AG08395 (cell line): ENCODE measurements around the gene ALDH8A1.

Experiments
- DNase-seq: peaks from one replicate; pipeline ENCODE4 v3.0.0; 2012; ENCODE audit warnings: mixed read lengths, low spot score

The ALDH8A1 gene, protein sequence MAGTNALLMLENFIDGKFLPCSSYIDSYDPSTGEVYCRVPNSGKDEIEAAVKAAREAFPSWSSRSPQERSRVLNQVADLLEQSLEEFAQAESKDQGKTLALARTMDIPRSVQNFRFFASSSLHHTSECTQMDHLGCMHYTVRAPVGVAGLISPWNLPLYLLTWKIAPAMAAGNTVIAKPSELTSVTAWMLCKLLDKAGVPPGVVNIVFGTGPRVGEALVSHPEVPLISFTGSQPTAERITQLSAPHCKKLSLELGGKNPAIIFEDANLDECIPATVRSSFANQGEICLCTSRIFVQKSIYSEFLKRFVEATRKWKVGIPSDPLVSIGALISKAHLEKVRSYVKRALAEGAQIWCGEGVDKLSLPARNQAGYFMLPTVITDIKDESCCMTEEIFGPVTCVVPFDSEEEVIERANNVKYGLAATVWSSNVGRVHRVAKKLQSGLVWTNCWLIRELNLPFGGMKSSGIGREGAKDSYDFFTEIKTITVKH

DNA sequence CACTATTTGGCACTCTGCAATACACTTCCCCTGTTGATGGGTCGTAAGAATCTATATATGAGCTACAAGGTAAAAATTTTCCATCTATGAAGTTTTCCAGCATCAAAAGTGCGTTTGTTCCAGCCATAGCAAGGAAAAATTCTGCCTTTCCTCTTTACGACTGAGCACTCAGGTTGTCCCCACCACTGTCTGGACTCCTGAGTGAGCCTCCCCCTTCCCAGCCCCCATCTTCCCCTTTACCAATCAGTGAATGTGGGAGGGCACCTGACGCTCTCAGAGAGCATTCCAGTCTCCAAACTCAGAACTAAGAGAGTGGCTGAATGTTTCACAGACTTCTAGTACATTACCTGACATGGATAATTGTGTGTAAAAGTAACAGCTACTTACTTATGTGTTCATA is at the start of gene ALDH8A1:
TSS of gene ALDH8A1 (minus strand) at position 175 of the 400 bp plus-strand sequence. CDS start at position 127, 48 bp downstream.
- no peak for DNase-seq

DNA sequence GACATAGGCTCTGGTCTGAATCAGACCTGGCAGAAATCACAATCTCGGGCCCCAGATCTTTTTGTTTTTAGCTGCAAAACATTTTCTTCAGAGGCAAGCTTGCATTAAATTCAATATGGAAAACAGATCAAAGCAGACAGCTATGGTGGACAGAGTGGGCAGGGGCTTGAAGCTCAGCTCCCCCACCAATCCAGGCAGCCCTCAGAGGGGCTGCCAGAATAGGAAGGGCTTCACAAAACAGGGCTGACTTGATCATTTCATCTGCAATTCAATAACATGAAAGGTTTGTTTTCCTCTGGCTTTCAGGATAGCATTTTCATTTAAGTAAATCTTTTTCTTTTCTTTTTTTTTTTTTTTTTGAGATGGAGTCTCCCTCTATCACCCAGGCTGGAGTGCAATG is 49.2 kb upstream of the ALDH8A1 start:
- DNase-seq = no peak

DNA sequence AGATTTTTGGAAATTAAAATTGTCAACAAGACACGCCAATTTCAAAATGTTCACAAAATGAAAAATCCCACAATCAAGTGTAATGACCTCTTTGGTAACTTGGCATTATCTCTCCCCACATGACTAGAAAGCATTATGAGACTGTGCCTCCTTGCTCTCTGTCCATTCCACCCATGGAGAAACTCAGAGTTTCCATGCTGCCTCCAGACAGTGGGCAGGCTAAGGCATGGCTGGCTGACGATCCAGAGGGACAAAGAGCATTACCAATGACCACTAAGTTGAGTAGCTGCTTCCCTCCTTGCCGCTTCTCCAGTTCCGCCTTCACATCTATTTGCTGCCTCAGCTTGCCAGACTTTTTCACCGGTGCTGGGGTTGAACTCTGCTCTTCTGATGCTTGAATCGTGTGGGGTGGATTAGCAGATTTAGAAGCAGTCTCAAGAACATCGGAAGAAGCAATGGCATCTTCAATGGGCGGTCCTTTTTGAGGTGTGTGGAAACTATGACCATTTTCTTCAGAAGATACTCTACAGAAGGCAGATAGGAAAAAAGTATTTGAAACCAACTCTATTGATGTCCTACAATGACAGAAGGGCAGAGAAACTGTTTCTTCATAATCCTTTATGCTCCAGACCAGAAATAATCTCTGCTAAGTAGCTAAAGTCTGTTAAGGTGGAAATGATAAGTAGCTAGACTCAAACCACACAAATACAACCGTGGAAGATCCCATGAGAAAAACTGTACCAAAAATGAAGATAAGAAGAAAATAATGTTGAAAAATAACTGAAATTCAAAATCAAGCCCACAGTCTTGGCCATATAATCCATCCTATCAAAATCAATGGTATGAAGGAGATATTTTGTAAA is 47.5 kb upstream of the ALDH8A1 start:
- no peak for DNase-seq

DNA sequence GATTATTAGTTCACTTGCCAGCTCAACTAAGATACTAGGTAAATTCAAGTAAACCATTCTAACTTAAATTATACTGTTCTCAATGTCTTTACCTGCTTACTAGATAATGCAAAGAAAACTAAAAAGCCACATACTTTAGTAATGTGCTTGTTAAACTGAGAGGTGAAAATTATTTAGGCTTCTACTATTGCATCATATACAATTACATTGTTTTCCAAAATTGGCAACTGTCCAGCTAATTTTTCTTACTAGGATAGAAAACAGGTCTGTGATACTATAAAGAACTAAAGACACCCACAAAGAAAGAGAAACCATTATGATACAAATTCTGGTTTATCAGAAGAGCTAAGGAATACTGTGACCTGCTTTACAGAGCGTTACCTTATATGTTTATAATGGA is 45.6 kb upstream of the ALDH8A1 start:
- DNase-seq = no peak

DNA sequence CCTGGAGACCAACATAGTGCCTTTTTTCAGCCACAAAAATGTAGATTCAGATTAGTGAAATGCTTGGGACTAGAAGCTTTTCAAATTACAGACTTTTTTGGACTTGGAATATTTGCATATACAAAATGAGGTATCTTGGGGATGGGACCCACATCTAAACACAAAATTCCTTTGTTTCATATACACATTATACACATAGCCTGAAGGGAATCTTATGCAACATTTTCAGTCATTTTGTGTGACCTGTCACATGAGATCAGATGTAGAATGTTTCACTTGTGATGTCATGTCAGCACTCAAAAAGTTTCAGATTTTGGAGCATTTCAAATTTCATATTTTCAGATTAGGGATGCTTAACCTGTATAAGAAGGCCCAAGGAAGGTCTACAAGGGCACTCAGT is 44.5 kb upstream of the ALDH8A1 start:
- no peak for DNase-seq

DNA sequence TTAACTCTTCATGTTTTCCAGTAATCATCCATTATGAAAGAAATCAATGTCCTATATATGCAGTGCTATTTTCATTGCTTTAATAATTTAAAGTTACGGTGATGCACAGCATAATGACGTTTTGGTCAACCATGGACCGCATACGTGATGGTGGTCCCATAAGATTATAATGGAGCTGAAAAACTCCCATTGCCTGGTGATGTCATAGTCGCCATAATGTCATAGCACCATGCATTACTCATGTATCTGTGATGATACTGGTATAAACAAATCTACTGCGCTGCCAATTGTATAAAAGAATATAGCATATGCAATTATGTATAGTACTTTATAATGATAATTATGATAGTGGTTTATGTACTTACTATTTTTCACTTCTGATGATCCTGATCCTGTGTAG is 42.3 kb upstream of the ALDH8A1 start:
- no peak for DNase-seq

DNA sequence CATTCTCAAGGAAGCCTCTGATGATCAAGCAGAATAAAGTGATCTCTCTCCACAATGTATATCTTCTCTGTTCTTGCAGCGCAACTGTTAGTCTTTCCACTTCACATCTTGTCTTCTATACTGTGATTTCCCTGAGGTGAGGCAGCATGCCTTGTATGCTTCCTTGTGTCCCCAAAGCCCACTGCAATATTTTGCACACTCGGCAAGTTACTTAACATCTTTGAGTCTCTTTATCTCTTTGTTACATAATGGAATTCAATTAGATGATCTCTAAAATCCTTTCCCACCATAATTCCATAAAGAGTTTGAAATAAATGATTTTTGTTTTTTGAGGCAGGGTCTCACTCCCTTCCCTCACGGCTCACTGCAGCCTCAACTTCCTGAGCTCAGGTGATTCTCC is 40.4 kb upstream of the ALDH8A1 start:
- no peak for DNase-seq

DNA sequence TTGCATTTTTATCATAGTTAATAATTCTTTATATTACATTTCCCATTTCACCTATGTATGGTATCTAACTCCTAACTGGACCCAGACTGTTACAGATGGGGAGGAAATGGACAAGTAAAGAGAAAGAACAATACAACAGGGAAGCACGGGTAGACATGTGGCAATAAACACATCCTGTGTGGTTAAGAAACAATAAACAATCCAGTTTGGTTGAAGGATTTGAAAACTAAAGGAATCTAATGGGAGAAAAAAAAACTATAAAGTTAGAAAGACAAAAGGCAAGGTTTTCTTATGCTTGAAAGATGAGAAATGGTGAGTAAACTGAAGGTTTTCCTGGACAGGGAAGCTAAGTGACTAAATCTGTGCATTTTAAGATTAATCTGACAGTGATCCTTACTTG is 34.9 kb upstream of the ALDH8A1 start:
- DNase-seq = peak; percentile 31

DNA sequence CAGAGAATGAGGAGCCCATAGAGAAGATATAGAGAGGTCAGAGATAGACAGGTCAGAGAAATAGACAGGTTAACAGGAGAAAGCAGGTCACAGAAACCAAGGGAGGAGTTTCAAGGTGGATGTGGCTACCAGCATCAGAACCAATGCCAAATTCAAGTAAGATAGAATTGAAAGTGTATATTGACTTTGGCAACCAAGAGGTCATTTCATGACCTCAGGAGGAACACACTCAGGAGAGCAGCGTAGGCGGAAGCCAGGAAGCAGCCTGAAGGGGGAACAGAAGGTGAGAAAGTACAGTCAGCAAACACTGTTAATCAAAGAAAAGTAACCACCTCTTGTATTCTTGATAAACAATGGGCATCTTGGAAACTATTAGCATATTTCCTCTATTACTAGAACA is 33.9 kb upstream of the ALDH8A1 start:
- DNase-seq = no peak

DNA sequence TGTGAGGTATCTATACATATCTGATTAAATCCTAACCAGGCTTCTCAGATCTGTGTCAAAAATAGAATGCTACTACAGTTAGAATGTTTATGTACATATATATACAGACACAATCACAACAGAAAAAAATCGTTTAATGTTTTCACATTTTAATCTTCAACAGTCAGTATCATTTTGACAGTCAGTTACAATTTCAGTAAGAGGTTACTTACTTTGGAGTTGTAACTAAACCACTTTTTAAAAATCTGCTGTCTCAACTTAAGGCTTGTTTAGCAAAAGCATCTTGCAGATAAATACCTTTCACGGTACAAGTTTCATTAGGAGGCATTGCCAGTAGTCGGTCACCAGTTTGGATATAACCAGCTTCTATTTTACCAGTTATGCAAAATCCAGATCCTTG is 32.3 kb upstream of the ALDH8A1 start:
- DNase-seq = no peak

DNA sequence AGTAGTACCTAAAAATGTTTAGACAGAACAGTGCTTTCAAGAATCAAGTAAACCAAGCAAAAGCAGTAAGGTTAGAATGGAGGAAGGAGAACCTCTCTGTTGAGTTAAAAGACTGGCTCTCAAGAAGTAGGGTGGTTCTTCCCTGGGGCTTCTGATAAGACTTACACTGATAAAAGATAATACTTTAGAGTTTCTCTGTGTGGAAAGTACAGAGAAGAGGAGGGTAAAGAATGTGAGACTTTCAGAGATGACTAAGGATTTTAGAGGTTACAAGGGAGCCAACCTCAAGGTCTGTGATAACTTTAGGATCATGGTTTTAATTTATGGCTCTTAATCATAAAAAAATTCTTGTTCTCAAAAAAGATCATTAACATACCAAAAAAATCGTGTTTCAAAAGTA is 30.9 kb upstream of the ALDH8A1 start:
- no peak for DNase-seq

DNA sequence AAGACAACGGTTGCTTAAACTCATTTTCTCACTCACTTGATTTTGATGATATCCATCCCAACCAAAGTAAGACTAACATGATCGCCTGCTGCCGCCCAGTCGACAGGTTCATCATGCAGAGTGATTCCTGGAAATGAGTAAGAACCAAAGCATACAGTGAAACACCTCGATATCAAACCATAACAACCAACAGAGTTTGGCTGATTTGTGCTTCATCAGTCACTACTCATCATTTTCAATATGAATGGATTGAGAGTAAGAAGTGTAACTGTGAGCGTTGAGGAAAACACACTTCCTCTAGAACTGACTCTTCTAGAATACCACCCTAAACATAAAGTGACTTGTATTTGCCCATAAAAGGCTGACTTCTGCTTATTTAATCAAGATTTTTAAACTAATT is 29.2 kb upstream of the ALDH8A1 start:
- no peak for DNase-seq

DNA sequence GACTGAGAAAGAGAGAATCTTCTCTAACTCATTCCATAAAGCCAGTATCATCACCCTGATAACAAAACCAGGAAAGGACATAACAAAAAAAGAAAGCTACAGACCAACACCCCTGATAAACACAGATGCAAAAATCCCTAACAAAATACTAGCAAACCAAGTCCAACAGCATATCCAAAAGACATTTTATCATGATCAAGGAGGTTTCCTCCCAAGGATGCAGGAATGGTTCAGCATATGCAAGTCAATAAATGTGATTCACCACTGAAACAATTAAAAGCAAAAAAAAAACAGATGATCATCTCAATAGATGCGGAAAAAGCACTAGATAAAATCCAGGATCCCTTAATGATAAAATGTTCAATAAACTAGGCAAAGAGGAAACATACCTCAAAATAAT is 24.5 kb upstream of the ALDH8A1 start:
- no peak for DNase-seq

DNA sequence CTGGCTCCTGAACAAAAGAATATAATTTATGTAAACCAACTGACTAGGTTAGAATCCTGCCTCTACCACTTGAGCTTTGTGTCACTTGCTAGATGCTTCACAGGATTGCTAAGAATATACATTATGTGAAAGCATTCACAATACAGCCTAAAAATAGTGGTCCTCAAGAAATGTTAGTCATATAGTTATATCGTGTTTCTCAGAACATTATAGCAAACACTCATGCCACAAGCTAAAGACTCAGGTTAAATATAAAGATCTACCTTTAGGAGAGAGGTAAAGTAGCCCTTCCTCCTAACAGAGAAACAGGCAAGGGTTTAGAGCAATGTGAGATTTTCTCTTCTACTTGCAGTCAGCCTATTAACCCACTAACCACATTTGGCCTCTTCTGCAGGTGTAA is 17.8 kb upstream of the ALDH8A1 start:
- no peak for DNase-seq

DNA sequence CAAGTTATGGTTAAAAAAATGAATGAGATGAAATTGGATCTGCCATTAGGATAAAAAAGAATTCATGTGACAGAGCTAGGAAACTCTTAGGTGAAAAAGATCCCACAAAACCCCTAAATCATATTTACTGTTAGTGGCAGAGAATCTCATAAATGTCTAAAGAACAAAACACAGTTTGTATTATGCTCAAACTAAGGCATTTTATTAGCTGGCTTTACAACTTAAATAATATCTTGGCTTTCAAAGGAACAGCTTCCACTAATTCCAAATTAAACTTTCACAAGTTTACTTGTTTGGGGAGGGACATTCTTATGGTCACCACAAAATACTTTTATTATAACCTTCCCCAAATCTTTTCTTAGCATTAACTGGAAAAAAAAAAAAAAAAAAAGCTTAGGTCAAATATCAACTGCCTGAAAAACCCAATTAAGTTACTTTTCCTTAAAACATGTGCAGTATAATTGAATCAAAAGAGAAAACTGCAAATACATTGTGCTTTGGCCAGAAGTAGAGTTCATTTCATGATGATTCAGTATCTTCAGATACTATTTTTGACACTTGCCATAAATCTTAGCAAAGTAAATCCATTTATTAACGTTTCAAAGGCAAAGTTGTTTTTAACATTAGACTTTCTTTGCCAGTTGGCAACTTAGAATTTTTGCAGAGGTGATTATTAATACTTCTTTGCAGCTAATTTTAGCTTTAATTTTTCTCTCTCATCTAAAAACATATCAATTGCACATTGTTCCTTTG is 14.7 kb upstream of the ALDH8A1 start:
- DNase-seq = no peak

DNA sequence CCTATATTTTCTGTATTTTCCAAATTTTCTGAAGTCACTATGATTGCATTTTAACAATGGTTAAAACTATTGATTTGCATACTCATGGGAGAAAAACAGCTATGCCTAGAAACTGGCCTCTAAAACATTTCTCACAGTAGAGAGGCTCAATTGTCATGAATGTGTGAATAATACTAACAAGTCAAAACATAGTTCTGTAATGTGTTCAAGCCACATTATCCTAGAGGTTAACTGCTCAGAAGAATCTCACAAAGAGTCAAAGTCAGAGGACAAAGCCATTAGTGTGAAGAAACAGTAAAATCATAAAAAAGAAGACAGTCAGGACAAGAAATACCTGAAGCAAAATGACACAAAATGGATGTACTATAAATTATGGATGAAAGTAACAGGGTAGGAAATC is 12.5 kb upstream of the ALDH8A1 start:
- no peak for DNase-seq

DNA sequence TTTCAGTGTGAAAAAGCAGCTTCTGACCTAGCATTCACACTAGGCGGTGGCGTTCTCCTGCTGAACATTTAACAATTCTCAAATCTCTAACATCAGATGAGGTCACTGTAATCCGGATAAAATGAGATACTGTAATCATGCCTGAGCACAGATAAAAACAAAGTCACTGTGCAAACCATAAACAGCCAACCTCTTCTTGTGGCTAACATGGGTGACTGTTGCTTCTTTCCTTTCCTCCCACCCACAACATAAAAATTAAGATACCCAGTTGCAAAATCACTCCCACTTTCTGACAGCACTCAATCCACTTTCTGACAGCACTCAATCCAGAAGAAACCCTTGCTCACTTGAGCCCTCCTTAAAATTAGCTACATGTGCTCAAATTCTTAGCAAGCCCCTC is 11.5 kb upstream of the ALDH8A1 start:
- no peak for DNase-seq

DNA sequence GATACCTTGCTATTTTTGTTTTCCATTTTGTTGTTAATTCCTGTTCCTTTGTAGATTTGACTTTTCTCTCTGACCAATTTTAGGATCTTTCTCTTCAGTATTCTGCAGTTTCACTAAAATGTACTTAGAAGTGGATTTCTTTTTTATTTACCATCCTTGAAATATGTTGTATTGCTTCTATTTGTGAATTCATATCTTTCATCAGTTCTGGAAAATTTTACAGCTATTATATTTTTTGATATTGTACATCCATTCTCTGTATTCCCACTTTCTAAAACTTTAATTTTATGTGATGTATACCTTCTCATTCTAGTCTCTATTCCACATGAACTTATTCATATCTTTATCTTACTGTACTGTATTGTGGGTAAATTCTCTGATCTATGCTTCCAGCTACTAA is 9.7 kb upstream of the ALDH8A1 start:
- no peak for DNase-seq

DNA sequence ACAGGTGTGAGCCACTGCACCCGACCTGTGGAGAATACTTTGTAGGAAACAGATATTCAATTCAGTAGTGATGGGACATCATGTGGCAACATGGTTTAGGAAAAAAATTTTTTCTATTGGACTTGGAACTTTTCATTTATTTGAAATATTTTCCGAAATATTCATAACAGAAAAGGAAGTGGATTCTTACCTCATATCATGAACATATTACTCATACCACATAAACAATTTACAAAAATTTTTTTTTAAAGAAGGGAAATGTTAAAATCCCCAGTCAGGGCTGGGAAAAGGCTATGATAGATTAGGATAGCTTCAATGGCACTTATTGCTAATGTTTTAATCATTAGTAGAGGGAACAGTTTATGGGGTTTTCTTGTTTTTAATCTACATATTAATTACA is 6.8 kb upstream of the ALDH8A1 start:
- no peak for DNase-seq

DNA sequence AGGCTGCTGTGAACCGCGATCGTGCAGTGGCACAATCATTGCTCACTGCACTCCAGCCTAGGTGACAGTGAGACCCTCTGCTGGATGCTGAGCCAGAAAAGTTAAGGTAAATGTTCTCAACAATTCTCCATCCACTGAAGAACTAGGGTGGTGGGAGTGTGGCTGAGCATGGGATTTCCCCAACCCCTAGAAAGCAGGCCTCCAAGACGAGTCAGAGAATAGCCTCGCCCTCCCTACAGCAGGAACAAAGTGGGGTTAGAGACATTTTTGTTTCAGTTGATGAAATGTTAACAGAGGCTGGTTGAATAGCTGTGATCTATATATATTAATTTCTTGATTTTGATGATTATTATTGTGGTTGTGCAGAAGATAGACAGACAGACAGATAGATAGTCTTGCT is 6.1 kb upstream of the ALDH8A1 start:
- no peak for DNase-seq

DNA sequence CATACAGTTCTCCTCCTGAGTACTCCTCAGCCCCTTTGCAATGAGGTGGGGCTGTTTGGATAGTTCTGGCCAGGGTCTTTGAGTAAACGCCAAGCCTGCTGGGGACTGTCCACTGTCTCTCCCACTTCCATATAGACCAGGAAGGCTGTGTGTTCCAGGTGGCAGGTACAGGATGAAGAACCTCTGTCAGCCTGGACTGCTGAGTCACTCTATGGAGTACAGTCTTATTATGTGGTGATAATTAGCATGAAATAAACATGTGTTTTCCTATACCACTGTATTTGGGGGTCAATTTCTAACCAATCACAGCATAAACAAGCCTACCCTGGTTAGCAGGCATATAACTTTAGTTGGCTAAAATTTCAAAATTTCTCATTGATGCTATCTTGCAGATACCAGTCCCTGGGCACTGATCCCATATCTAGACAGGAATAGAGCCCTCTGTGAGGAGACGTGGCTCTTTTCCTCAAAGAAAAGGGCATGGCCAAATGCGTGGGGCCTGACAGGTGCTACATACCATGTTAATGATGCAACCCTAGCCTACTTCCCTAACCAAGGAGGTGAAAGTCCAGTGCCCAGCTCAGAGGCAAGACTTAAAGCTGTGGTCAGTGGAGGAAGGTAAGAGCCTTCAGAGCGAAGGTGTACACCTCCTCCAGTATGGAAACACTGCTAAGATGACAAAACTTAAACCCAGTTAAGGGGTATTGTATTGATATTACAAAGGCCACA is 4.5 kb upstream of the ALDH8A1 start:
- no peak for DNase-seq
